OCI-LY7 (cell line): ENCODE measurements around the gene VIPR2.

Experiments
- CTCF ChIP-seq: fragments of 200-600 bp; sonication (generic); conservative IDR thresholded peaks from 2 replicates; pipeline ENCODE4 v1.5.1; 2014; ENCODE audit warnings: mild to moderate bottlenecking, antibody characterized with exemption, low read length, moderate library complexity, mixed read lengths
- EZH2phosphoT487 ChIP-seq: fragments of 200-600 bp; sonication (generic); IDR thresholded peaks from 2 replicates; pipeline ENCODE4 v1.6.1; 2018; ENCODE audit warnings: low read depth, borderline replicate concordance, mild to moderate bottlenecking, mixed run types, antibody characterized with exemption, low read length, moderate library complexity, mixed read lengths

- TF ChIP-seq CTCF (no peak), EZH2phosphoT487 (no peak)
These were observed 60.4 kb downstream of the VIPR2 start for GRCh38 chr7:159084069-159084801.
